Lower leg skin (tissue), 3 donors: ENCODE measurements around the gene GPR39.

Source experiments
- POLR2A ChIP-seq, 2 donors: fragments of 450-650 bp; IDR thresholded peaks; one replicate each; pipeline ENCODE4 v1.6.1; 2016 to 2017; ENCODE audit warnings: antibody characterized with exemption in 2 of 2, mild to moderate bottlenecking in 1 of 2, moderate library complexity in 1 of 2
- TF ChIP-seq, protein P1 (sequence below), 3 donors: fragments of 450-650 bp; IDR thresholded peaks; one replicate each; pipeline ENCODE4 v1.5.1; 2016; ENCODE audit warnings: antibody characterized with exemption in 3 of 3, mild to moderate bottlenecking in 3 of 3, moderate library complexity in 2 of 3

DNA sequence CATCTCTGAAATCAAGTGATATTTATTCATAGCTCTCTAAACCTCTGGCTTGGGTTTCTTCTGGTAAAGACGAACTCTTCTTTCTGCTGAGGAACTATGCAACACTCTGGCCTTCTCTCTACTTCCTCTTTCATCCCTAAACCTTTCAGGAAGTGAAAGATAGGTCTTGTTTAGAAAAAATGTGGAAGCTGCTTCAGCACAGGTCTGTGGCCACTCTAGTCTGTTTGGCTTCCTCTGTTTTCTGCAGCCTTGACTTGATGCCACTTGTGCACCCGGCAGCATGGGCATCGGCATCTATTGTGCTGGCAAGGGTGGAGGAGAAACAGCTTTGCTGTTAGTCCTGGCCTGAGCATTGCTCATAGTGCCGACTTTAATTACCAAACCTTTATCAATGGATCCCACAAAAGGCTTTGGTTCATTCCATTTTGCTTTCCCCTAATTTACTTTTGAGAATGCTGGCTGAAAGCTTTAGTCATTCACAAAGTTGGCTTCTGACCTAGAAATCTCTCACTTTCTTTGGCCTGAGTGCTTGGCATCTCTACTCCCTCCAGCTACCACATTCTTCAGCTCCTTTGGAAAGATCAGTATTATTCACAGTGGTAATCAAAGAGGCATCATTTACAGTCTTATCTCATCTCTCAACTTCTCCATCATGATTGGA is 32.0 kb upstream of the GPR39 start:
- TF ChIP-seq, protein P1, sequence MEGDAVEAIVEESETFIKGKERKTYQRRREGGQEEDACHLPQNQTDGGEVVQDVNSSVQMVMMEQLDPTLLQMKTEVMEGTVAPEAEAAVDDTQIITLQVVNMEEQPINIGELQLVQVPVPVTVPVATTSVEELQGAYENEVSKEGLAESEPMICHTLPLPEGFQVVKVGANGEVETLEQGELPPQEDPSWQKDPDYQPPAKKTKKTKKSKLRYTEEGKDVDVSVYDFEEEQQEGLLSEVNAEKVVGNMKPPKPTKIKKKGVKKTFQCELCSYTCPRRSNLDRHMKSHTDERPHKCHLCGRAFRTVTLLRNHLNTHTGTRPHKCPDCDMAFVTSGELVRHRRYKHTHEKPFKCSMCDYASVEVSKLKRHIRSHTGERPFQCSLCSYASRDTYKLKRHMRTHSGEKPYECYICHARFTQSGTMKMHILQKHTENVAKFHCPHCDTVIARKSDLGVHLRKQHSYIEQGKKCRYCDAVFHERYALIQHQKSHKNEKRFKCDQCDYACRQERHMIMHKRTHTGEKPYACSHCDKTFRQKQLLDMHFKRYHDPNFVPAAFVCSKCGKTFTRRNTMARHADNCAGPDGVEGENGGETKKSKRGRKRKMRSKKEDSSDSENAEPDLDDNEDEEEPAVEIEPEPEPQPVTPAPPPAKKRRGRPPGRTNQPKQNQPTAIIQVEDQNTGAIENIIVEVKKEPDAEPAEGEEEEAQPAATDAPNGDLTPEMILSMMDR (IDR thresholded peaks at IDR 0.05), result no peak
- TF ChIP-seq POLR2A (IDR thresholded peaks at IDR 0.05), result no peak
